ENCODE results near the gene ACAP1.

ACAP1 gene

DNA sequence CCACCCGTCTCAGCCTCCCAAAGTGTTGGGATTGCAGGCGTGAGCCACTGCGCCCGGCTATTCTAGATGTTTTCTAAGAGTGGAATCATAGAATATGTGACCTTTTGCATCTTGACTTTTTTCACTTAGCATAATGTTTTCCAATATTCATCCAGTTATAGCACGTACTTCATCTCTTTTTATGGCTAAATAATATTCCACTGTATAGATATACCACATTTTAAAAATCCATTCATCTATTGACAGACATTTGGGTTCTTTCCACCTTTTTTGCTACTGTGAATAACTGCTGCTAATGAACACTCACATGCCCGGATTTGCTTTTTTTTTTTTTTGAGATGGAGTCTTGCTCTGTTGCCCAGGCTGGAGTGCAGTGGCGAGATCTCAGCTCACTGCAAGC, 32.1 kb upstream of the ACAP1 start:
- H3K4me3 ChIP-seq (ENCODE audit: low read length): no peak overlapping the region
- no peak for TF ChIP-seq ZNF274 (IDR thresholded peaks at IDR 0.05; ENCODE audit: low read depth, low read length)

DNA sequence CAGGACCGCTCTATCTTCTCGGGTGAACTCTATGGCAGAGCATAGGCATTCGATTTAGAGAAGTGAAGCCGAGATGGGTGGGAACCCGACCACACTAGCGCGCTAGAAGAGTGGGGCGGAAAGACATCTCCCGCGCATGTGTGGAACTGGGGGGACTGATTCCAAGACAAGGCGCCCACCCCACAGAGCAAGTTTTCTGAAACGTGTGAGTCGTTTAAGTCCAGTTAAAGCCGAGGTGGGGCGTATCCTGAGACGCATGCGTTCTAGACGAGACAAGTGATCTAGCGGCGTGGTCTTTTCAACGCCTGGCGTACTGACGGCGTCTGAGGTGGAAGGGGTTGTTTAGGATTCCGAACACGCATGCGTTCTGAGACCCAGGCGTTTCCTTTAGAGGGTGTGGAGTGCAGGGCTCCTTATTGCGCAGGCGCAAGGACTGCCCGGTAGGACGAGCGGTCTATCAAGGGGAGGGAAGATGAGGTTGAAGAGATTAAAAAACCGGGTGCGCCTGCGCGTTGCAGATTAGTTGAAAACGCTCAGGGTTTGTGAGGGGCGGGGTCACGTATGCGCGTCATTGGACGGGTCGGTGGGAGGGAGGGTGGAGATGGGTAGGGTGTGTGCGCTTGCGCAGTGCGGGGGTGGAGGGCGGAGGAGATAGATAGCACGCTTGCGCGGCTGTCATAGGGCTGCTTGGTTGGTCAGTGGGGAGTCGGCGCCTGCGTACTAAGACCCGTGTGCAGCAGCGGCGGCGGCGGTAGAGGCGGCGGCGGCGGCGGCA, 29.2 kb upstream of the ACAP1 start, which contains the start of gene EIF5A:
Gene EIF5A, plus strand, starts transcription at position 718 of the 775 bp plus-strand sequence. CDS start 2,008 bp downstream, outside the sequence.
- no peak for TF ChIP-seq ZNF274 (IDR thresholded peaks at IDR 0.05; ENCODE audit: low read depth, low read length)
- peak within 1 kb of the TSS; percentile 94 for H3K4me3 ChIP-seq (ENCODE audit: low read length)

DNA sequence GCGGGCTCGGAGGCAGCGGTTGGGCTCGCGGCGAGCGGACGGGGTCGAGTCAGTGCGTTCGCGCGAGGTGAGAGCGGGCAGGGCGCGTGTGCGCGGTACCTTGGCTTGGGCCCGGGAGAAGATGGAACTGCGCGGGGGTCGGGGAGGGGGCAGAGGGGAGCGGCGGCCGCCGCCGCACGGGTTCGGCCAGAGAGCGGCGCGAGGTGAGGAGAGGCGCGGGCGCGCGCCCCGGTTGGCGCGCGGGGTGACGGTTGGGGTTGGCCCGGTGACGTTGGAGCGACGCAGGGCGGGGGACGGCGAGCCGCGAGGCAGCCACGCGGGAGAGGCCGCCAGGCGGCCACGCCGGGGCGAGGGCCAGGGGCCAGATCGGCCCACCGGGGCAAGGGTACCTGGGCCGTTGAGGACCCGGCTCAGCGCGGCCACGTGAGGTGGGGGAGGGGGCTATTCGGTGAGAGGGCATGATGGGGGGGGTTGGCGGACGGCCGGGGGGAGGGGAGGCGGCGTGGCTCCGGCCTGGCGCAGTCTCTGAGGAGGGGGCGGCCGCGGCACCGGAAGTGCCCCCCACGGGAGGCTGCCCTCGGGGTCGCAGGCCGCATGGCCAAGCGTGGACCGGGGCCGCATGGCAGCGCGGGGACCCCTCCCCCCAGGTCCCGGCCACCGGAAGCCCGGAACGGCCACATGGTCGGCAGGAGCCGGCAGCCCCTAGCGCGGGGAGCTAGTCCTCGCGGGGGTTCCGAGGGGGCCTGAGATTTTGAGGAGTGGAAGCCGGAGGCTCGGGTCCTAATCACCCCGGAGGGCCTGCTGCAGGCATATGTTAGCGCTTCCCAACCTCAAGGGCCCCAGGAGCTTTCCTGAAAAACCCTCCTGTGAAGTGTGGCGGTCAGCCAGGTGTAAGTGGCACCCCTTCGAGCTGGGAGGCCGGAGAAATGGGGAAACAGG, 28.4 kb upstream of the ACAP1 start:
- peak overlapping the region; percentile 94 for H3K4me3 ChIP-seq (ENCODE audit: low read length)
- TF ChIP-seq ZNF274 (IDR thresholded peaks at IDR 0.05; ENCODE audit: low read depth, low read length): no peak

DNA sequence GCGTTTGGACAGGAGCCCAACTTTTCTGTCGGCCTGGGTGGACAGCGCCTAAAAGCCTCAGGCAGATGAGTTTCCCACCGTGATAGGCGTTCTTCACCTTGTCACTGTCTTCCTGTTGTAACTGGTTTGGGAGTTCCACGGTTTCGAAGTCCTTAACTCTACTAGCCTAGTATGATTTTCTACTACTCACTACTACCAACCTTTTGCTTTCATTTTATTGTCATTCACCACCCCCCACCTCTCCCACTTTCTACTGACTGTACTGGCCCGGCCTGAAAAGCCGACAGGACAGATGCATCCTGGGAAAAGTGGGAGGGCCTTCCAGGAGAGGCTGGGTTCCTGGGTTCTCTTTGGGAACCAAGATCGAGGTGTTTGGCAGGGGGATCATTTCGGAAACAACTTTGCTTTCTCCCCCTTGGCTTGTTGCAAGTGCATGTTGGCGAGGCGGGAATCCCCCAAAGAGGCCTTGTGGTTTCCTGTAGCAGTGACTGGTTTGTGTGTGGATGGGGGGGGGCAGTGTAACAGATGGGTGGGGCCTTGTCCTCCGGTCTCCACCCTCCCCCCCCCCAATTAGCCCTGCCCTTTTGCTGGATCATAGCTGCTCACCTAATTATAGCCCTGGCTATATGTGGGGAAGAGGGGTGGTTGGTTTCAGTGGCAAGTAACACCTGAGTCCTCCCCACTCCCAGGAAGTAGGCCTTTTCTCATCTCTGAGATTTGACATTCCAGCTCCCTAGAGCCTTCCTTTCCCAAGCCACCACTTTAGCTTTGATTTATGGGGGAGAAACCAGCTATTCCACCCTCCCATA, 27.5 kb upstream of the ACAP1 start:
- no peak for TF ChIP-seq ZNF274 (IDR thresholded peaks at IDR 0.05; ENCODE audit: low read depth, low read length)
- peak overlapping the region; percentile 94 for H3K4me3 ChIP-seq (ENCODE audit: low read length)

DNA sequence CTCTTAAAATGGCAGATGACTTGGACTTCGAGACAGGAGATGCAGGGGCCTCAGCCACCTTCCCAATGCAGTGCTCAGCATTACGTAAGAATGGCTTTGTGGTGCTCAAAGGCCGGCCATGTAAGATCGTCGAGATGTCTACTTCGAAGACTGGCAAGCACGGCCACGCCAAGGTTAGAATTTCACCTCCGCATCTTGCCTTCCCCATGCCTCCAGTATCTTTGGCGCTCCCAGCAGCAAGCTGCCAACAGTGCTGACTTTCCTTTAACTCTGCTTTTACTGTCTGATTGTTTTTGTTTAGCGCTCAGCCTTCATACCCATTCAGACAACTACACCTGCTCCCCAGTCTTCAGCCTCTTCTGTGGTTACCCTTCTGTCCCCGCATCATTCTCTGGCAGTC, 26.7 kb upstream of the ACAP1 start:
- no peak for TF ChIP-seq ZNF274 (IDR thresholded peaks at IDR 0.05; ENCODE audit: low read depth, low read length)
- peak overlapping the region; percentile 94 for H3K4me3 ChIP-seq (ENCODE audit: low read length)

DNA sequence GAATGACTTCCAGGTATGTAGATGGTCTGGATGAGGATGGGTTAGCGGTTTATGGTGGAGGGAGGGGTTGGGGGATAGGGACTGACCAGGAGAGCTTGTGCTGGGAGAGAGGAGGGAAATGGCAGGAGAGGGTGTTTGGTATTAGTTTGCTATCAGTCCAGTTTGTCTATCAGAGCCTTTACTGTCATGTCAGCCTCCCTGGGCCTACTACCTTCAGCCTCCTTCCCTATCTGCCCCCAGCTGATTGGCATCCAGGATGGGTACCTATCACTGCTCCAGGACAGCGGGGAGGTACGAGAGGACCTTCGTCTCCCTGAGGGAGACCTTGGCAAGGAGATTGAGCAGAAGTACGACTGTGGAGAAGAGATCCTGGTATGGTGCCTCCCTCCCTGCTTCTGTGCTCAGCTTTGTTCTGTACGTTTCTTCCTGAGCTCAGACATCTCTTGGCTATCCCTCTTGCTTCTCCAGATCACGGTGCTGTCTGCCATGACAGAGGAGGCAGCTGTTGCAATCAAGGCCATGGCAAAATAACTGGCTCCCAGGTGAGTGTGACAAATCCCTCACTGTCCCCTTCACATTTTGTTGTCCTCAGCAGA, 25.1 kb upstream of the ACAP1 start:
- no peak for TF ChIP-seq ZNF274 (IDR thresholded peaks at IDR 0.05; ENCODE audit: low read depth, low read length)
- no peak overlapping the region for H3K4me3 ChIP-seq (ENCODE audit: low read length)

DNA sequence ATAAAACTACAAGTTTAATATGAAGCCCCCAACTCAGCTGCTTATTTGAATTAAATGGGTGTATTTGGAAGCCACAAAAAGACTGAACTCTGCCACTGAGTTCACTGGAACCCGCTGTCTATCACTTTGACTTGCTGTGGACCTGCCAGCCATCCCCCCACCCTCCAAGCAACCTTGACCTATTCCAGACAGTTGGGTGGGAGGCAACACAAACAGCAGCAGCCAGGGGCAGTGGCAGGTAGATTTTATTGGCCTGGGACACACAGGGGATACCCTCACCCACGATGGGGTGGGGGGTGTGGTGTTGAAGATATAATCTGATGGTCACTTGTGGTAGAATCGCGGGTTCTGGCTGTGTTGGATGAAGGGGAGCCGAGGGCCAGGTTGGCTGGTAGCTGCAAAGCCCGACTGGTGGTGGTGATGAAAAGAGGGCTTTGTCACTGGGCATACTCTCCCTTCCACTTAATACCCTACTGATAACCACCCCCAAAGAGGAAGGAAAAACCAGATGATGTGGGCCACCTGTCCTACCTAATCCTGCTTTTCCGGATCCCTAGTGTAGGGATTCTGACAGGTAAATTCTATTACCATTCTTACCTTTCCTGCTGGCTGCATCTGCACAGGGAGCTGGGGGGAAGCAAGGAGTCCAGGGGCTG, 23.8 kb upstream of the ACAP1 start:
- TF ChIP-seq ZNF274 (IDR thresholded peaks at IDR 0.05; ENCODE audit: low read depth, low read length): no peak
- H3K4me3 ChIP-seq (ENCODE audit: low read length): no peak overlapping the region

DNA sequence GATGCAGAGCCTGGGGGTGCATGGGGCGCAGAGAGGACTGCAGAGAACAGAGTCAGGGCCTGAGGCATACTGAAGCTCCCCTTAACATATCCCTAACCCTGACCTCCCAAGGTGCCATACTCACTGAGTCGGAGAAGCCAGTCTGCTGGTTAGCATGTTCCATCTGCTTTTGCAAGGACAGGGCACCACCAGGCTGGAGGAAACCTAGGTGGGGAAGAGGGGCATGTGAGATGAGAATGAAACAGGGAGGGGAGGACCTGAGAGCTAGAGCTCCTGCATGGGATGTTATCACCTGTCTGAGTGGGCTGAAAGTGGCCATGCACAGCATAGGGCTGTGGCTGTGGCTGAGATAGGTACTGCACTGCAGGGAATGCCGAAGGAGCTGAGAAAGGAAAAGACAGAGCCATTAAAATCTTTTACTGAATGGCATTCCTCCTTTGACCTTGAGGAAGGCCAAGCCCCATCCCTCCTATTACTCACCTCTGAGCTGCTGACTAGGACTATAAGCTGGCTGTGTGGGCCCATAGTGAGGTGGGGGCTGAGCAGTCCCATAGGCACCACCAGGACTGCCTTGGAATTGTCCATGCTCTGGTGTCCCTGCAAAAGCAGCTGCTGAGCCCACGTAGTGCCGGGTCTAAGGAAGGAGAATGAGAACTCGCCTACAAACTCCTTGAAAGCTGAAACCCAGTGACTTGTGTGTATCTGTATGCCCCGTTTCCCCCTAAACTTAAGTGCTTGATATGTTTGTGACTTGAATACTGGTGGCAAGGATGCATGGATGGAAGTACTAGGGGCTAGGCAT, 23.0 kb upstream of the ACAP1 start:
- TF ChIP-seq ZNF274 (IDR thresholded peaks at IDR 0.05; ENCODE audit: low read depth, low read length): no peak
- H3K4me3 ChIP-seq (ENCODE audit: low read length): no peak overlapping the region

DNA sequence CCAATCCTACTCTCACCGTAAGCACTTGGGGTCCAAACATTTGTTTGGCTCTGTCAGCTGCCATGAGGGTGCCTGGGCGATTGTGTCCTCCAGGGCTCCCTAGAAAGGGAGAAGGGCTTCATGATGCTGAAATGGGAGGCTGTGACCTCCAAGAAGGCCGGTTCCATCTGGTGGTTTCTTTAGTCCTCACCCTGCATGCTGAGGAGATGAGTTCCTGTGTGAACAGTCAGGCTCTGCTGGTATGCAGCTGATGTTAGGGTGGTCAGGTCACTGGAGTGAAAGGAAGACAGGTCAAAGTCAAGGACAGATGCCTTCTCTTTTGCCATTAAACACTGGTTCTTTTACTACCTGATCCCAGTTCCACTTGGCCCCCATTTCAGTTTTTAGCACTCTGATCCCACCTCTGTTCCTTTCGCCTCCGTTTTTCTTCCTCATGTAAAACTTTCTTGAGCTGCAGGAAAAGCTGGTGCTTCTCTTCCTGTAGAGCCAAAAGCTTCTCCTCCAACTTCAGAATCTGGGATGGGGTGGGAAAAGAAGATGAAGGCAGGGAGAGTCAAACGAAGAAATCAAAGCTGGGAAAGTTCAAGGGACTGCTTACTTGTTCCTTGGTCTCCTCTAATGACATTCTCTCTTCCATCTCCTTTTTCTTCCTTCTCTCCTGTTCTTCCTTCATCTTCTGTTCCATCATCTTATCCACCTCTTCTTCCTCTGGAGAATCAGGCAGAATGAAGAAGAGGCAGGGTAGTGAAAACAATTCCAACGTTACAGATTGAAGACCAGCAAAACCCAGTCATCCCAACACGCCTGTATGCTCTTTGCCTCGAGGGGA, 22.2 kb upstream of the ACAP1 start:
- H3K4me3 ChIP-seq (ENCODE audit: low read length): peak overlapping the region; percentile 79
- TF ChIP-seq ZNF274 (IDR thresholded peaks at IDR 0.05; ENCODE audit: low read depth, low read length): no peak

DNA sequence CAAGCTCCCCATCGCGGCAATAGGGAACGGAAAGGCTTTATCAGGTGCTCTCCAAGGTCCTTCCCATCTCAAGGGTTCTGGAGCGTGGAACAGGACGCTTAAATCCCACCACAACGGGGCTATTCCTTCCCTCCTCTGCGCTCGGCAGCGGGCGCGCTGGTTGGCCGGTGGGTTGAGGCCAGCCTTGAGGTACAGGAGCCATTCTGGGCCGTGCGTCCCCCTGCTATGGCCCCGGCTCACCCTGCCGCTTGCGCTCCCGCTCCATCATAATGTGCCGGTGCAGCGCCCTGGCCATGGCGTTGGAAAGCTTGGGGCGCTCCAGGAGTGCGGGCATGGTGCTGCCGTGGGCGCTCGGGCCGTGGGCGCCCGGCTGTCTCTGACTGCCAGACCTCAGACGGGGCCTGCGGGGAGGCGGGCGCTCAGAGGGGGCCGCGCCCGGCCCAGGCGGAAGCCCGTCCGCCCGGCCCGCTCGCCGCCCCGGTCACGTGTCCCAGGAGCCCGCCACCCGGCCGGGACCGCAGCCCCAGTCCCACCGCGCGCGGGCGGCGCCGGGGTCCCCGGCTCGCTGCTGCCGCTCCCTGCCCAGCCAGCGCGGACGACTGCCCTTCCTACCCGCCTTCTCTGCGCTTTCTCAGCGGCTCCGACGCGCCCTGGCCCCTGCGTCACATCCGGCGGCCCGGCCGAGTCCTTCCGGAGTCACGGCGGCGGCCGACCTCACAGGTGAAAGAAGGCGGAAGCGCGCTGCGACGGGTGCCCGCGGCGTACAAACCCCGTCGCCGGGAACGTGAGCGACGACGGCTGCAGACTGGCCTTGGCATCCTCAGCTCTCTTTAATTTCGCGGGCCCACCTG, 21.4 kb upstream of the ACAP1 start, which contains the start of gene GPS2:
Gene GPS2, minus strand, starts transcription at position 642 of the 851 bp plus-strand sequence. Its CDS starts 308 bp downstream, at position 334.
- H3K4me3 ChIP-seq (ENCODE audit: low read length): peak within 1 kb of the TSS; percentile 79
- TF ChIP-seq ZNF274 (IDR thresholded peaks at IDR 0.05; ENCODE audit: low read depth, low read length): no peak
